ENCODE results near the gene CDON.

Gene CDON

GRCh38 chr11:125932301-125932700 is 130.4 kb downstream of the CDON start:
- H3K9ac ChIP-seq (ENCODE audit: low read length), result no peak overlapping the region
- no peaks in the 10 kb centered on the region for H3K4me1 ChIP-seq (ENCODE audit: control insufficient read depth, insufficient read depth, low read length)
- peaks cover 12% of the 10 kb centered on the region for H3K27me3 ChIP-seq (ENCODE audit: control insufficient read depth, insufficient read depth, low read length)
- H3K9me3 ChIP-seq (ENCODE audit: control insufficient read depth, low read length), result no peaks in the 10 kb centered on the region
- no peak overlapping the region for H3K4me3 ChIP-seq (ENCODE audit: low read length)
- no peaks in the 10 kb centered on the region for H3K36me3 ChIP-seq (ENCODE audit: control insufficient read depth, insufficient read depth, low read length)

GRCh38 chr11:125931668-125932067 is 131.0 kb downstream of the CDON start:
- Histone ChIP-seq H3K4me1 (ENCODE audit: control insufficient read depth, insufficient read depth, low read length) (no peaks in the 10 kb centered on the region), H3K27me3 (ENCODE audit: control insufficient read depth, insufficient read depth, low read length) (peaks cover 14% of the 10 kb centered on the region), H3K36me3 (ENCODE audit: control insufficient read depth, insufficient read depth, low read length) (no peaks in the 10 kb centered on the region), H3K4me3 (ENCODE audit: low read length) (no peak overlapping the region), H3K9me3 (ENCODE audit: control insufficient read depth, low read length) (no peaks in the 10 kb centered on the region), H3K9ac (ENCODE audit: low read length) (no peak overlapping the region)

DNA sequence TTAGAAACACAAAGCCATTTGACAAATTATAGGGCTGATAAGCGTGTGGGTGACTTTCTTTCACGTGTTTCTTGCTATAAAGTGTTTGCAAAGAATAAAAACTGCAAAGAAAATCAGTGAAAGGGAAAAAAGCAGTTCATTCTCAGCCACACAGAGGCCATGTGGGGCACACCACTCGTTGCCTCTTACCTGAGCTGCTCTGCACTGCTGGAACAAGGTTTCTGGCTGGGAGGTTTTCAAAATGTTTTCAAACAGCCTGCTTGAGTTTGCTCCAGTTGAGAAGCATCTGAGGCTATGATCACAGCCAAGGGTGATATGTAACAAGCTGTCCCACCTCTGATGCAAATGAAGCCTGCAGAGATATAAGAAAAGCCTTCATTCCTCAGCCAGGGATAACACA is 131.6 kb downstream of the CDON start:
- H3K4me1 ChIP-seq (ENCODE audit: control insufficient read depth, insufficient read depth, low read length), result no peaks in the 10 kb centered on the region
- no peak overlapping the region for H3K4me3 ChIP-seq (ENCODE audit: low read length)
- no peak overlapping the region for H3K9ac ChIP-seq (ENCODE audit: low read length)
- H3K9me3 ChIP-seq (ENCODE audit: control insufficient read depth, low read length), result no peaks in the 10 kb centered on the region
- H3K27me3 ChIP-seq (ENCODE audit: control insufficient read depth, insufficient read depth, low read length), result peaks cover 19% of the 10 kb centered on the region
- H3K36me3 ChIP-seq (ENCODE audit: control insufficient read depth, insufficient read depth, low read length), result no peaks in the 10 kb centered on the region

DNA sequence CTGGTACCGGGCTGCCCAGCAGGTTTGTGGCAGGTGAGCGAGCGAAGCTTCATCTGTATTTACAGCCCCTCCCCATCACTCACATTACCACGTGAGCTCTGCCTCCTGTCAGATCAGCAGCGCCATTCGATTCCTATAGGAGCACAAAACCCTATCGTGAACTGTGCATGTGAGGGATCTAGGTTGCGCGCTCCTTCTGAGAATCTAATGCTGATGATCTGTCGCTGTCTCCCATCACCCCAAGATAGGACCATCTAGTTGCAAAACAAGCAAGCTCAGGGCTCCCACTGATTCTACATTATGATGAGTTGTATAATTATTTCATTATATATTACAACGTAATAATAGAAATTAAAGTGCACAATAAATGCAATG is 132.6 kb downstream of the CDON start:
- Histone ChIP-seq H3K27me3 (ENCODE audit: control insufficient read depth, insufficient read depth, low read length) (peaks cover 24% of the 10 kb centered on the region), H3K4me1 (ENCODE audit: control insufficient read depth, insufficient read depth, low read length) (no peaks in the 10 kb centered on the region), H3K4me3 (ENCODE audit: low read length) (no peak overlapping the region), H3K36me3 (ENCODE audit: control insufficient read depth, insufficient read depth, low read length) (no peaks in the 10 kb centered on the region), H3K9me3 (ENCODE audit: control insufficient read depth, low read length) (no peaks in the 10 kb centered on the region), H3K9ac (ENCODE audit: low read length) (no peak overlapping the region)

DNA sequence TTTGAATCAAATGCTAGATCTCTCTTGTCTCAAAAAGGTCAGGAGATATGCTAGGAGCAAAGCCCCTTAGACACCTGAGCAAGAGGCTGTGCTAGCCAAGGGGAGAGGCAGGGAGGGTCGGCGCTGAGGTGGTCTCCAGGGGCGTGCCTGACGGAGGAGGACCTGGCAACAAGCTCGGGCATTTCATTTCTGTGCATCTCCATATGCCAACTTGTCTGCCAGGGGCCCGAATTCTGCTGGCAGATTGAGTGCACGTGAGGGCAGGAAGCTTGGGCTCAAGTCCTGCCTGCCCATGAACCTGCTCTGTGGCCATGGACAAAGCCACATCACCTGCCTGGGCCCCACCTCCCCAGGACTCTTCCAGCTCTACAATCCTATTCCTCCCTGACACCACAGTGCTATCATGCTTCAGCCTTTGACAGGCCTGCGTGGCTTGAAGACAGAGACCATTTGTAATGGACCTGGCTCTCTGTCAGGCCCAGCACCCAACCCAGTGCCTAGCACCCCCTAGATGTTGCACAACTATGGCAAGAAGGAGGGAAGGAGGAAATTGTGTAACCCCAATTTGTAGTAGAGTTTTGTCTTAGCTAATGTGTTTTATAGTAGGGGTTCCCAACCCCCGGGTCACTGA is 133.1 kb downstream of the CDON start:
- Histone ChIP-seq H3K9me3 (ENCODE audit: control insufficient read depth, low read length) (no peaks in the 10 kb centered on the region), H3K9ac (ENCODE audit: low read length) (no peak overlapping the region), H3K27me3 (ENCODE audit: control insufficient read depth, insufficient read depth, low read length) (peaks cover 25% of the 10 kb centered on the region), H3K4me3 (ENCODE audit: low read length) (no peak overlapping the region), H3K36me3 (ENCODE audit: control insufficient read depth, insufficient read depth, low read length) (no peaks in the 10 kb centered on the region), H3K4me1 (ENCODE audit: control insufficient read depth, insufficient read depth, low read length) (no peaks in the 10 kb centered on the region)

GRCh38 chr11:125926682-125927081 is 136.0 kb downstream of the CDON start:
- no peaks in the 10 kb centered on the region for H3K36me3 ChIP-seq (ENCODE audit: control insufficient read depth, insufficient read depth, low read length)
- no peak overlapping the region for H3K4me3 ChIP-seq (ENCODE audit: low read length)
- no peaks in the 10 kb centered on the region for H3K9me3 ChIP-seq (ENCODE audit: control insufficient read depth, low read length)
- H3K4me1 ChIP-seq (ENCODE audit: control insufficient read depth, insufficient read depth, low read length), result no peaks in the 10 kb centered on the region
- no peak overlapping the region for H3K9ac ChIP-seq (ENCODE audit: low read length)
- H3K27me3 ChIP-seq (ENCODE audit: control insufficient read depth, insufficient read depth, low read length), result peaks cover 23% of the 10 kb centered on the region

DNA sequence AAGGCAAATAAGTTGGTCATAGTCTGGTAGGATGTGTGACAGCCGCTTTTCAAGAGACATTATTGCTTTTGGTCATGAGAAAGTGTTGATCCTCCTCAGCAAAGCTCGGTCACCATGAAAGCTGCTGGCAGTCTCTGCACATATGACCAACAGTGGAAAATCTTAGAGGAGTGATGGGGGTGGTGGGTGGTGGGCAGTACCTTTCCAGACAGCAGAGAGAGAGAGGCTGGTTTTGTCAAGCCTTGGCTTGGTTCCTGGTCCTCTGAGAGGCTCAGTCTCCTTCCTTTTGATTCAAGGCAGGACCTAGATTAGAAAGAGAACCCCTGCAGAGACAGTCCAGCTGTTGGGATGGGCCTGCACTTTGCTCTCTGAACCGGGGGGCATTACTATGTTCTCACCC is 136.9 kb downstream of the CDON start:
- Histone ChIP-seq H3K9ac (ENCODE audit: low read length) (no peak overlapping the region), H3K27me3 (ENCODE audit: control insufficient read depth, insufficient read depth, low read length) (peaks cover 23% of the 10 kb centered on the region), H3K36me3 (ENCODE audit: control insufficient read depth, insufficient read depth, low read length) (no peaks in the 10 kb centered on the region), H3K9me3 (ENCODE audit: control insufficient read depth, low read length) (no peaks in the 10 kb centered on the region), H3K4me1 (ENCODE audit: control insufficient read depth, insufficient read depth, low read length) (no peaks in the 10 kb centered on the region), H3K4me3 (ENCODE audit: low read length) (no peak overlapping the region)

- H3K9ac ChIP-seq (ENCODE audit: low read length), result no peak overlapping the region
- peaks cover 20% of the 10 kb centered on the region for H3K27me3 ChIP-seq (ENCODE audit: control insufficient read depth, insufficient read depth, low read length)
- no peaks in the 10 kb centered on the region for H3K36me3 ChIP-seq (ENCODE audit: control insufficient read depth, insufficient read depth, low read length)
Measured at GRCh38 chr11:125925247-125925740, 137.4 kb downstream of the CDON start.

DNA sequence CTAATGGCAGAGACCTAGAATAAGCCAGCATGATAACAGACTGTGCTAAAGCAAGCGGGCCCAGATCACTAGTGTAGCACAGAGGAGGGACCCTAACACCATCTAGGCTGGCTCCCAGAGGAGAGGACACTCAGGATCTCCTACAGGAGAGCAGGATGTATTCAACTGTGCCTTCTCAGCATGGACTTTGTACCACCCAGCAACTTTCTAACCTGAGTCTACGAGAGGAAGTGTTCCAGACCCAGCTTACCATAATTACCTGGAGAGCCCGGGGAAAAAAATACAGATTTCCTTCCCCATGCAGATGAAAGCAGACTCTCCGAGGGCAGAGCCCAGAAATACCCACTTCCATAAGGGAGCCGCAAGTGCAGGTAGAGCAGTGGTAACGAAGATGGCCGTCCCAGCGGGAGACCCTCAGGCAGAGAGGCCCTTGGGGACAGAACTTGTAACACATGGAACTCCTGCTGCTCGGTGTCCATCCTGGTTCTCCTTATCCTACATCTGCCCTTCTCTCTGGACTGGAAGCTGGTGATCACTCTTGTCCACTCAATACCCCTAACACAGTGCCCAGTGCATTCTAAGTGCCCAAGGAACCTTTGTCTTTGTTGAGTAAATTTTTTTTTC is 138.2 kb downstream of the CDON start:
- Histone ChIP-seq H3K4me3 (ENCODE audit: low read length) (no peak overlapping the region), H3K27me3 (ENCODE audit: control insufficient read depth, insufficient read depth, low read length) (peaks cover 15% of the 10 kb centered on the region), H3K36me3 (ENCODE audit: control insufficient read depth, insufficient read depth, low read length) (no peaks in the 10 kb centered on the region), H3K4me1 (ENCODE audit: control insufficient read depth, insufficient read depth, low read length) (no peaks in the 10 kb centered on the region), H3K9me3 (ENCODE audit: control insufficient read depth, low read length) (no peaks in the 10 kb centered on the region), H3K9ac (ENCODE audit: low read length) (no peak overlapping the region)

More at GRCh38 chr11:125925247-125925740, 137.4 kb downstream of the CDON start:
- H3K9me3 ChIP-seq (ENCODE audit: control insufficient read depth, low read length), result no peaks in the 10 kb centered on the region
- H3K4me3 ChIP-seq (ENCODE audit: low read length), result no peak overlapping the region
- no peaks in the 10 kb centered on the region for H3K4me1 ChIP-seq (ENCODE audit: control insufficient read depth, insufficient read depth, low read length)

GRCh38 chr11:125923633-125924032 is 139.0 kb downstream of the CDON start:
- Histone ChIP-seq H3K4me1 (ENCODE audit: control insufficient read depth, insufficient read depth, low read length) (no peaks in the 10 kb centered on the region), H3K27me3 (ENCODE audit: control insufficient read depth, insufficient read depth, low read length) (peaks cover 15% of the 10 kb centered on the region), H3K4me3 (ENCODE audit: low read length) (no peak overlapping the region), H3K36me3 (ENCODE audit: control insufficient read depth, insufficient read depth, low read length) (no peaks in the 10 kb centered on the region), H3K9ac (ENCODE audit: low read length) (no peak overlapping the region), H3K9me3 (ENCODE audit: control insufficient read depth, low read length) (no peaks in the 10 kb centered on the region)

DNA sequence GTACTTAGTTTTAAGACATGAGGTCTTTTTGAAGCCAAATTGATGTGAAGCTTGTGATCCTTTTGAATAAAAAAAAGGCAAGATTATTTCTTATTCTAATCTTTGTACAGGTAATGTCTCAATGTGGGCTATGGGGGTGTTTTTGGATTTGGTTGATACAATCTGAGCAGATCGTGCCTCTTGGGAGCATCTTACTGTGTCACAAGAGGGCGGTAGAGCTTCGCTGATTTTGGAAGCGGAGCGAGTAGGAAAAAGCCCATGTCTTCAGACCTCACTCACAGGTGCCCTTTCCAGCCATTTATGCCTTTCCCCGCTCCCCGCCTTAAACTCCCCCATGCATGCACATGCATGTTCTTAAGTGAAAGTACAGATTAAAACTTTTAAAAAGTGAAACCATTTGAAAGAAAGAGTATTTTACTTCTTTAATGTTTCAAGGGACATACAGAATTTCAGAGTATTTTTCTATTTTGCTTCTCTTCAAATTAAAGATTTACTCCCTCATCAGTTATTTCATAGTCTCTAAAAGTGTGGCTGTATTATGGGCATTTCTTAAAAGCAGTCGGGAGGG is 139.6 kb downstream of the CDON start:
- H3K9me3 ChIP-seq (ENCODE audit: control insufficient read depth, low read length), result no peaks in the 10 kb centered on the region
- no peak overlapping the region for H3K9ac ChIP-seq (ENCODE audit: low read length)
- no peak overlapping the region for H3K4me3 ChIP-seq (ENCODE audit: low read length)
- no peaks in the 10 kb centered on the region for H3K36me3 ChIP-seq (ENCODE audit: control insufficient read depth, insufficient read depth, low read length)
- no peaks in the 10 kb centered on the region for H3K4me1 ChIP-seq (ENCODE audit: control insufficient read depth, insufficient read depth, low read length)
- peaks cover 15% of the 10 kb centered on the region for H3K27me3 ChIP-seq (ENCODE audit: control insufficient read depth, insufficient read depth, low read length)

DNA sequence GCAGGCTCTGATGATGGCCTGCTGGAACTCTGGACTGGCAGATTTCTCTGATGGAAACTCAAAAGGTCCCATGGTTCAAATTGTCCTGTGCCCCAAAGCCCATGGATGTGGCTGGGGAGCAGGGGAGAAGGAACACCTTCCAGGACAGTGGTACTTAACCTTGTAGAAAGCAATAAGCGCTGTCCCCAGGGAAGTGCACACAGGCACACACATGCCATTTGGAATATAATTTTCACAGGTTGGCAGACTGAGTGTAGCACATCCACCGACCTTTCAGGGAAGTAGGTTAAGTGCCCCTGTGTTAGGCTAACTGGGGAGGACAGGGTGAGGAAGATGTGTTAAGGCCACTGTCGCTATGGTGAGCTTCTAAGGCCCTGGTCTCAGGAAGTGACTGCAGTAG is 140.5 kb downstream of the CDON start:
- Histone ChIP-seq H3K36me3 (ENCODE audit: control insufficient read depth, insufficient read depth, low read length) (no peaks in the 10 kb centered on the region), H3K9ac (ENCODE audit: low read length) (no peak overlapping the region), H3K27me3 (ENCODE audit: control insufficient read depth, insufficient read depth, low read length) (peaks cover 15% of the 10 kb centered on the region), H3K4me3 (ENCODE audit: low read length) (no peak overlapping the region), H3K4me1 (ENCODE audit: control insufficient read depth, insufficient read depth, low read length) (peaks cover 5% of the 10 kb centered on the region), H3K9me3 (ENCODE audit: control insufficient read depth, low read length) (no peaks in the 10 kb centered on the region)
